Activated CD8-positive, alpha-beta T cell treated with anti-CD3 and anti-CD28 coated beads for 36 hours (primary cell): ENCODE results near the gene ST3GAL3. TPM values are rescaled to one million over a fixed set of nuclear protein-coding genes. Genes with fewer than 3 reads are reported as not detected.

Experiments used
- ATAC-seq: fragments of 200-7000 bp; cut with Tn5 transposase; one replicate; pipeline ENCODE4 v1.10.0; 2021; ENCODE audit warnings: mild to moderate bottlenecking, moderate library complexity
- CTCF ChIA-PET: fragments of 350-600 bp; sonication (Branson Sonifier 250); formaldehyde crosslinking; loops from one replicate; lab custom pipeline; 2021; ENCODE audit warnings: antibody characterized with exemption; lab: Charles Lee
- POLR2A ChIA-PET: fragments of 350-600 bp; sonication (Branson Sonifier 250); formaldehyde crosslinking; loops from one replicate; lab custom pipeline; 2021; ENCODE audit warnings: antibody characterized with exemption; lab: Charles Lee
- DNase-seq: peaks from one replicate; pipeline ENCODE4 v3.0.0-alpha.2; 2020
- H3K27ac Mint-ChIP-seq: one replicate; pipeline ENCODE4 v1.8.0; 2021; ENCODE audit warnings: mild to moderate bottlenecking, mixed read lengths
- H3K27me3 Mint-ChIP-seq: one replicate; pipeline ENCODE4 v1.8.0; 2021; ENCODE audit warnings: mixed read lengths
- H3K36me3 Mint-ChIP-seq: one replicate; pipeline ENCODE4 v1.8.0; 2021; ENCODE audit warnings: low read depth, mixed read lengths
- H3K4me1 Mint-ChIP-seq: one replicate; pipeline ENCODE4 v1.8.0; 2021; ENCODE audit warnings: low read depth, mixed read lengths
- H3K4me3 Mint-ChIP-seq: one replicate; pipeline ENCODE4 v1.8.0; 2021; ENCODE audit warnings: mild to moderate bottlenecking, moderate library complexity, mixed read lengths
- H3K9me3 Mint-ChIP-seq: one replicate; pipeline ENCODE4 v1.8.0; 2021; ENCODE audit warnings: mixed read lengths
- intact Hi-C: fragments of 100-400 bp; cut with micrococcal nuclease; formaldehyde crosslinking; loops from one replicate; pipeline ENCODE4 v1.10.0; 2022
- total RNA-seq, 2 experiments: library from RNA; stranded (reverse); gene quantifications; one replicate each; pipeline ENCODE4 v1.2.3, GENCODE V29; 2021
- TF ChIP-seq, protein P1 (sequence below): fragments of 200-600 bp; IDR thresholded peaks from one replicate; pipeline ENCODE4 v1.8.0; 2022; ENCODE audit warnings: antibody characterized with exemption, mild to moderate bottlenecking

Gene ST3GAL3
- total RNA-seq, 2 experiments from 2014 or later: 14.5 to 20.0 TPM

DNA sequence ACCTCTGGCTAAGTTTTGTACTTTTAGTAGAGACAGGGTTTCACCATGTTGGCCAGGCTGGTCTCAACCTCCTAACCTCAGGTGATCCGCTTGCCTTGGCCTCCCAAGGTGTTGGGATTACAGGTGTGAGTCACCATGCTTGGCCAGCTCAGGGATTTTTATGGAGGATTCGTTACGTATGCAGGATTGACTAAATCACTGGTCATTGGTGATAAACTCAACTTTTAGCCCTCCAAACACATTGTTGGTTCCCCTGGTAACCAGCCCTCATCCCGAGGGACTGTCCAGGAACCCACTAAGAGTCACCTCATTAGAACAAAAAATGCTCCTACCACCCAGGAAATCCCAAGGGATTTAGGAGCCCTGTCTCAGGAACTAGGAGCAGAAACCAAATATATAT is 40.4 kb downstream of the ST3GAL3 start:
- TF ChIP-seq, protein P1, sequence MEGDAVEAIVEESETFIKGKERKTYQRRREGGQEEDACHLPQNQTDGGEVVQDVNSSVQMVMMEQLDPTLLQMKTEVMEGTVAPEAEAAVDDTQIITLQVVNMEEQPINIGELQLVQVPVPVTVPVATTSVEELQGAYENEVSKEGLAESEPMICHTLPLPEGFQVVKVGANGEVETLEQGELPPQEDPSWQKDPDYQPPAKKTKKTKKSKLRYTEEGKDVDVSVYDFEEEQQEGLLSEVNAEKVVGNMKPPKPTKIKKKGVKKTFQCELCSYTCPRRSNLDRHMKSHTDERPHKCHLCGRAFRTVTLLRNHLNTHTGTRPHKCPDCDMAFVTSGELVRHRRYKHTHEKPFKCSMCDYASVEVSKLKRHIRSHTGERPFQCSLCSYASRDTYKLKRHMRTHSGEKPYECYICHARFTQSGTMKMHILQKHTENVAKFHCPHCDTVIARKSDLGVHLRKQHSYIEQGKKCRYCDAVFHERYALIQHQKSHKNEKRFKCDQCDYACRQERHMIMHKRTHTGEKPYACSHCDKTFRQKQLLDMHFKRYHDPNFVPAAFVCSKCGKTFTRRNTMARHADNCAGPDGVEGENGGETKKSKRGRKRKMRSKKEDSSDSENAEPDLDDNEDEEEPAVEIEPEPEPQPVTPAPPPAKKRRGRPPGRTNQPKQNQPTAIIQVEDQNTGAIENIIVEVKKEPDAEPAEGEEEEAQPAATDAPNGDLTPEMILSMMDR: no peak
- Mint-ChIP-seq H3K4me1 (no peaks in the 10 kb centered on the region), H3K9me3 (no peaks in the 10 kb centered on the region), H3K27me3 (no peaks in the 10 kb centered on the region), H3K4me3 (no peak overlapping the region), H3K27ac (no peak overlapping the region), H3K36me3 (peaks cover 4% of the 10 kb centered on the region)
- intact Hi-C loops: no loop called here
- ATAC-seq: no peak
- POLR2A ChIA-PET: no interaction called here
- CTCF ChIA-PET: interaction anchor here (1.3 kb wide), 1 partner anchor 16 kb away, joined by 4 read pairs; no protein-coding TSS in a partner anchor
- no peak for DNase-seq

DNA sequence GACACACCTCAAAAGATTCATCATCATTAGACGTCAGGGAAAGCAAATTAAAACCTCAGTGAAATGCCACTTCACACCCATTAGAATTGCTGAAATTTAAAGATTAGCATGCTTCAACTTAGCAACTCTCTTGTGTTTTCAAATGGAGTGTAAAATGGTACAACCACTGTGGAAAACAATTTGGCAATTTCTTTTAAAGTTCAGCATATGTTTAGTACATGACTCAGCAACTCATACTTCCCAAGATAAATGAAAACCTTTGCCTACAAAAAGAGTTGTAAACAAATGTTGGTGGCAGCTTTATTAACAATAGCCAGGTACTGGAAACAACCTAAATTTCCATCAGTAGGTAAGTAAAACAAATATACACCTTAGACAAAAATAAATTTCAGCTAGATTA is 42.7 kb downstream of the ST3GAL3 start:
- DNase-seq (no peak), ATAC-seq (no peak)
- Mint-ChIP-seq H3K4me1 (peaks cover 6% of the 10 kb centered on the region), H3K36me3 (peaks cover 4% of the 10 kb centered on the region), H3K4me3 (no peak overlapping the region), H3K27me3 (no peaks in the 10 kb centered on the region), H3K9me3 (no peaks in the 10 kb centered on the region), H3K27ac (no peak overlapping the region)
- intact Hi-C loops: no loop called here
- POLR2A ChIA-PET: interaction anchor here (0.6 kb wide), 1 partner anchor 179 kb away, joined by 4 read pairs; no protein-coding TSS in a partner anchor
- TF ChIP-seq, protein P1: no peak
- CTCF ChIA-PET: interaction anchor here (1.6 kb wide), 1 partner anchor 185 kb away, joined by 7 read pairs; no protein-coding TSS in a partner anchor

- intact Hi-C loops: no loop called here
- ATAC-seq (no peak), DNase-seq (no peak)
- H3K4me3 Mint-ChIP-seq: no peak overlapping the region
- no peak overlapping the region for H3K27ac Mint-ChIP-seq
- H3K36me3 Mint-ChIP-seq: no peaks in the 10 kb centered on the region
- H3K27me3 Mint-ChIP-seq: no peaks in the 10 kb centered on the region
- TF ChIP-seq, protein P1: no peak
- H3K4me1 Mint-ChIP-seq: peaks cover 6% of the 10 kb centered on the region
- POLR2A ChIA-PET: no interaction called here
- H3K9me3 Mint-ChIP-seq: no peaks in the 10 kb centered on the region
- CTCF ChIA-PET: interaction anchor here (2.2 to 2.7 kb wide), 2 partner anchors 10 to 181 kb away, joined by 6 to 14 read pairs; no protein-coding TSS in a partner anchor
Observed at GRCh38 chr1:43753422-43753821, 46.1 kb downstream of the ST3GAL3 start.

DNA sequence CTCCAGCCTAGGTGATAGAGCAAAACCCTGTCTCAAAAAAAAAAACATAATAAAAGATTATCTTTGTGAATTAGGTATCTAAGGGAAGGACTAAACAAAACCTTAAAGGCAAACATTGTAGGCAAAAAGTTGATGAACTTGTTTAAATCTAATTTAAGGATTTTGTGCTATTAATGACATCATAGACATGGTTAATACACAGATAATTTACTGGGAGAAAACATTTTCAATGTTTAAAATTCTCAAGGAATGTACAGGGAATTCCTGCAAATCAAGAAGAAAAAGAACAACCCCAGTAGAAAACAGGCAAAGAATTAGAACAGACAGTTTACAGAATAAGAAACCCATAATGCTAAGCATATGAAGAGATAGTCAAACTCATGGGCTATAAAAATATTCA is 47.6 kb downstream of the ST3GAL3 start:
- H3K27me3 Mint-ChIP-seq: no peaks in the 10 kb centered on the region
- ATAC-seq (no peak), DNase-seq (no peak)
- ChIA-PET CTCF (interaction anchor here (1.1 to 2.7 kb wide), 2 partner anchors 9 to 180 kb away, joined by 4 to 14 read pairs; no protein-coding TSS in a partner anchor), POLR2A (no interaction called here)
- TF ChIP-seq, protein P1: no peak
- H3K27ac Mint-ChIP-seq: no peak overlapping the region
- intact Hi-C loops: no loop called here
- no peak overlapping the region for H3K4me3 Mint-ChIP-seq
- no peaks in the 10 kb centered on the region for H3K9me3 Mint-ChIP-seq
- no peaks in the 10 kb centered on the region for H3K36me3 Mint-ChIP-seq
- peaks cover 6% of the 10 kb centered on the region for H3K4me1 Mint-ChIP-seq

GRCh38 chr1:43757343-43758053 is 50.2 kb downstream of the ST3GAL3 start:
- Mint-ChIP-seq H3K36me3 (no peaks in the 10 kb centered on the region), H3K9me3 (no peaks in the 10 kb centered on the region), H3K4me1 (peaks cover 6% of the 10 kb centered on the region), H3K27ac (no peak overlapping the region), H3K27me3 (no peaks in the 10 kb centered on the region), H3K4me3 (no peak overlapping the region)
- TF ChIP-seq, protein P1: no peak
- CTCF ChIA-PET: interaction anchor here (1.3 kb wide), 1 partner anchor 177 kb away, joined by 5 read pairs; no protein-coding TSS in a partner anchor
- POLR2A ChIA-PET: no interaction called here
- DNase-seq (no peak), ATAC-seq (no peak)
- intact Hi-C loops: no loop called here
